ENCODE data around the gene MOB1A.
"Not testable (repeated sequence)": the region's sequence is repeated elsewhere in the genome, so short reads cannot be mapped to it uniquely, and the experiment has no call there.

MOB1A gene

DNA sequence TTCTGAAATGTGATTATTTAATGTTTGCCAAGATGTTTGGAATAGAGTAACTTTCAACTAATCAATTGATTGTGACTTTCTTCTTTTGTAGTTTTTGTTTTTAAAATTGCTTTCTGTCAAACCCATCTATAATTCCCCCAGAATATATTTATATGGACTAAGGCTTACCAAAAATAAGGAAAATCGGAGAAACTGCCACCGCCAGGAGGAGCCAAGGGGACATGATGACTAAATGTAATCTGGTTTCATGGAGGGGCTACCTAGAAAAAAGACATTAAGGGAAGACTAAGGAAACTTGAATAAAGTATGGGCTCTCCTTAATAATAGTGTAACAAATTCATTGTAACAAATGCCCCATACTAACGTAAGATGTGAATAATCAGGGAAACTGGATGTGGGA is 50.5 kb downstream of the MOB1A start:
- Histone ChIP-seq H2AFZ (ENCODE audit: low read depth, low read length) (no peak overlapping the region), H4K20me1 (ENCODE audit: insufficient read depth, low read length) (no peaks in the 10 kb centered on the region), H3K4me3 (ENCODE audit: low read length) (no peak overlapping the region), H3K27me3 (ENCODE audit: low read depth, low read length) (no peaks in the 10 kb centered on the region), H3K9ac (ENCODE audit: low read length) (no peak overlapping the region), H3K4me2 (ENCODE audit: low read length) (no peak overlapping the region), H3K27ac (ENCODE audit: low read length) (no peak overlapping the region), H3K4me1 (ENCODE audit: low read length) (no peaks in the 10 kb centered on the region), H3K9me3 (ENCODE audit: insufficient read depth, low read length) (no peaks in the 10 kb centered on the region), H3K79me2 (ENCODE audit: low read length) (no peaks in the 10 kb centered on the region), H3K36me3 (replicated peaks; ENCODE audit: low read depth, low read length) (no peaks in the 10 kb centered on the region)
- TF ChIP-seq, protein P1, sequence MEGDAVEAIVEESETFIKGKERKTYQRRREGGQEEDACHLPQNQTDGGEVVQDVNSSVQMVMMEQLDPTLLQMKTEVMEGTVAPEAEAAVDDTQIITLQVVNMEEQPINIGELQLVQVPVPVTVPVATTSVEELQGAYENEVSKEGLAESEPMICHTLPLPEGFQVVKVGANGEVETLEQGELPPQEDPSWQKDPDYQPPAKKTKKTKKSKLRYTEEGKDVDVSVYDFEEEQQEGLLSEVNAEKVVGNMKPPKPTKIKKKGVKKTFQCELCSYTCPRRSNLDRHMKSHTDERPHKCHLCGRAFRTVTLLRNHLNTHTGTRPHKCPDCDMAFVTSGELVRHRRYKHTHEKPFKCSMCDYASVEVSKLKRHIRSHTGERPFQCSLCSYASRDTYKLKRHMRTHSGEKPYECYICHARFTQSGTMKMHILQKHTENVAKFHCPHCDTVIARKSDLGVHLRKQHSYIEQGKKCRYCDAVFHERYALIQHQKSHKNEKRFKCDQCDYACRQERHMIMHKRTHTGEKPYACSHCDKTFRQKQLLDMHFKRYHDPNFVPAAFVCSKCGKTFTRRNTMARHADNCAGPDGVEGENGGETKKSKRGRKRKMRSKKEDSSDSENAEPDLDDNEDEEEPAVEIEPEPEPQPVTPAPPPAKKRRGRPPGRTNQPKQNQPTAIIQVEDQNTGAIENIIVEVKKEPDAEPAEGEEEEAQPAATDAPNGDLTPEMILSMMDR (IDR thresholded peaks at IDR 0.05; ENCODE audit: low read depth, low read length) = no peak
- no peak for TF ChIP-seq EZH2phosphoT487 (IDR thresholded peaks at IDR 0.05; ENCODE audit: low read depth)

DNA sequence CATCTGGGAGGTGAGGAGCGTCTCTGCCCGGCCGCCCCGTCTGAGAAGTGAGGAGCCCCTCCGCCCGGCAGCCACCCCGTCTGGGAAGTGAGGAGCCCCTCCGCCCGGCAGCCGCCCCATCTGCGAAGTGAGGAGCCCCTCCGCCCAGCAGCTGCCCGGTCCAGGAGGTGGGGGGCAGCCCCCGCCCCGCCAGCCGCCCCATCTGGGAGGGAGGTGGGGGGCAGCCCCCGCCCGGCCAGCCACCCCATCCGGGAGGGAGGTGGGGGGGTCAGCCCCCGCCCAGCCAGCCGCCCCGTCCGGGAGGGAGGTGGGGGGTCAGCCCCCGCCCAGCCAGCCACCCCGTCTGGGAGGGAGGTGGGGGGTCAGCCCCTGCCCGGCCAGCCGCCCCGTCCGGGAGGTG is 54.7 kb downstream of the MOB1A start:
- peaks cover 11% of the 10 kb centered on the region for H3K4me1 ChIP-seq (ENCODE audit: low read length)
- not testable (repeated sequence) for H3K27me3 ChIP-seq (ENCODE audit: low read depth, low read length); H3K9ac ChIP-seq (ENCODE audit: low read length); H3K4me2 ChIP-seq (ENCODE audit: low read length); H3K4me3 ChIP-seq (ENCODE audit: low read length); H4K20me1 ChIP-seq (ENCODE audit: insufficient read depth, low read length); H3K36me3 ChIP-seq (replicated peaks; ENCODE audit: low read depth, low read length); H2AFZ ChIP-seq (ENCODE audit: low read depth, low read length); H3K9me3 ChIP-seq (ENCODE audit: insufficient read depth, low read length); H3K27ac ChIP-seq (ENCODE audit: low read length); H3K79me2 ChIP-seq (ENCODE audit: low read length)

DNA sequence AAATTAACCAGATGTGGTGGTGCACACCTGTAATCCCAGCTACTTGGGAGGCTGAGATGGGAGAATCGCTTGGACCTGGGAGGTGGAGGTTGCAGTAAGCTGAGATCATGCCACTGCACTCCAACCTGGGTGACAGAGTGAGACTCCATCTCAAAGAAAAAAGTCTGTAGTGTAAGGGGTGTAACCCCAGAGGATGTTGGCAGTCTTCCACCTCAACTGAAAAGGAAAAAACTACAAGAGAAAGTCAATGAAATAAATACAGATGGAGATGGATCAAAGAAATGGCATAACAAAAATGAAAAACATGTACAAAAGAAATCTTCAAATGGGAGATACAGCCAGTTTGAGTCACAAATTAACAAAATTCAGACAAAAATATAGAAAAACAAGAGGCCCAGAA is 56.8 kb downstream of the MOB1A start:
- H4K20me1 ChIP-seq (ENCODE audit: insufficient read depth, low read length); H3K27ac ChIP-seq (ENCODE audit: low read length); H3K36me3 ChIP-seq (replicated peaks; ENCODE audit: low read depth, low read length); H3K9me3 ChIP-seq (ENCODE audit: insufficient read depth, low read length); H3K4me2 ChIP-seq (ENCODE audit: low read length); H3K79me2 ChIP-seq (ENCODE audit: low read length); H2AFZ ChIP-seq (ENCODE audit: low read depth, low read length); H3K4me3 ChIP-seq (ENCODE audit: low read length); H3K27me3 ChIP-seq (ENCODE audit: low read depth, low read length); H3K9ac ChIP-seq (ENCODE audit: low read length): not testable (repeated sequence)
- H3K4me1 ChIP-seq (ENCODE audit: low read length) = peaks cover 11% of the 10 kb centered on the region

DNA sequence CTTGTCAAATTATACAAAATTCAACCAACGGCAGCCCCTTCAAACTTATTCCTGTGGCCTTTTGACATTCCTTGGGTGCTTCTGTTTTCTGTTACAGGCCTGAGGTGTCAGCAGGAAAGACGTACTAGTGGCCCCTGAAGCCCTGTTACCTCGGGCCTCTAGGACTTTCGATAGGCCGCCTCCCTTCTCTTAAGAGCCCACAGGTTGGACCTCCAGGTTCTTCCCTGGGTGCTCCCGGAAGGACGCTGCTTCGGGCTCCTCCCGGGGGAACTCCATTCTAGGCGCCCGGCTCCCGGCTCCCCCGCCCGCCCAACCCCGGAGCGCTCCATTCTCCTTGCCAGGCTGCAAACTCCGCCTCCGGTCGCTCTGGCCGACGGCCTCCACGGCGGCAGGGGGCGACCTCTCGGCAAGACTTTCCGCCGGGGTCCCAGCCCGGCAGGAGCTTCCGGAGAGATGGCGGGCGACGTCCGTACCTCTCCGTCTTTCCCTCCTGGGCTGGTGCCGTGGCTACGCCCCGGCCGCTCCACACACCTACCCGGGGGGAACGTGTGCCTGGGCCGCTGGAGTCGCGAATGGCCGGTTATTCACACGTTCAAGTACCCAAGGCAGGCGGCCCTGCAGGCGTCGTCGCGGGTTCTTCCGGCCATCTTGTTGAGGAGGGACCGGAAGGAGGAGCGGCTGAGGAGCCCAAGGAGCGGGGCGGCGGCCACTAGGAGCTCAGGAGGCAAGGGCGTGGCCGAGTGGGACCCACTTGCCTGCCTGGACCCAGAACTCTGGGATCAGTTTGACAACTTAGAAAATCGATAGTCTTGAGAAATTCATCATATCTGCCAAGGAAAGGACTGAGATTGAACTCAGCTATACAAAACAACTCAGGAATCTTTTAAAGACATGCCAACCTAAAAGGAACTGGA is 58.5 kb downstream of the MOB1A start:
- Histone ChIP-seq H3K4me2 (ENCODE audit: low read length) (peak overlapping the region; percentile 82), H3K9ac (ENCODE audit: low read length) (peak overlapping the region; percentile 87), H3K4me1 (ENCODE audit: low read length) (peaks cover 11% of the 10 kb centered on the region), H4K20me1 (ENCODE audit: insufficient read depth, low read length) (no peaks in the 10 kb centered on the region), H3K9me3 (ENCODE audit: insufficient read depth, low read length) (peaks cover 9% of the 10 kb centered on the region; the same call in 1 of the 2 replicates), H3K27me3 (ENCODE audit: low read depth, low read length) (no peaks in the 10 kb centered on the region), H3K36me3 (replicated peaks; ENCODE audit: low read depth, low read length) (peaks cover 10% of the 10 kb centered on the region), H3K79me2 (ENCODE audit: low read length) (no peaks in the 10 kb centered on the region), H3K4me3 (ENCODE audit: low read length) (peak overlapping the region; percentile 92), H2AFZ (ENCODE audit: low read depth, low read length) (peak overlapping the region; percentile 97), H3K27ac (ENCODE audit: low read length) (peak overlapping the region; percentile 82)
- TF ChIP-seq, protein P1 (IDR thresholded peaks at IDR 0.05; ENCODE audit: low read depth, low read length) = peak; percentile 52
- TF ChIP-seq EZH2phosphoT487 (IDR thresholded peaks at IDR 0.05; ENCODE audit: low read depth) = no peak

DNA sequence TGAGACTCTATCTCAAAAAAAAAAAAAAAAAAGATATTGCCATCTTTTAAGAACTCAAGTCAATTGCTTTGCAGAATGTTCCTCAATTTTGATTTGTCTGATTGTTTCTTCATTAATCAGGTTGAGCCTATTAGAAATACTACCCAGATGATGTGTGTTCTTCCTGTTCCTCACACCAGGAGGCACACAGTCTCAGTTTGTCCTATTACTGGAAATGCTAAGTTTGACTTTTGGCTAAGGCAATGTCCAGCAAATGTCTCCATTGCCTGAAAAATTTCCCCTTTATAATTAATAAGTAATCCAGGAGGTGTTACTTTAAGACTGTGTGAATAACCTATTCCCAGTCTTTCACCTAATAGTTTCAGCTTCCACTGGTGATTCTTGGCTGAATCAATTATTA is 59.3 kb downstream of the MOB1A start:
- Histone ChIP-seq H3K9me3 (ENCODE audit: insufficient read depth, low read length) (peaks cover 9% of the 10 kb centered on the region; the same call in 1 of the 2 replicates), H3K79me2 (ENCODE audit: low read length) (no peaks in the 10 kb centered on the region), H3K27ac (ENCODE audit: low read length) (no peak overlapping the region), H2AFZ (ENCODE audit: low read depth, low read length) (peak overlapping the region; percentile 43; the same call in 1 of the 2 replicates), H3K4me1 (ENCODE audit: low read length) (peaks cover 11% of the 10 kb centered on the region), H3K36me3 (replicated peaks; ENCODE audit: low read depth, low read length) (peaks cover 10% of the 10 kb centered on the region), H3K4me3 (ENCODE audit: low read length) (peak overlapping the region; percentile 92), H4K20me1 (ENCODE audit: insufficient read depth, low read length) (no peaks in the 10 kb centered on the region), H3K27me3 (ENCODE audit: low read depth, low read length) (no peaks in the 10 kb centered on the region), H3K9ac (ENCODE audit: low read length) (peak overlapping the region; percentile 87; the same call in 1 of the 2 replicates), H3K4me2 (ENCODE audit: low read length) (peak overlapping the region; percentile 82)
- TF ChIP-seq, protein P1 (IDR thresholded peaks at IDR 0.05; ENCODE audit: low read depth, low read length) = peak; percentile 33
- TF ChIP-seq EZH2phosphoT487 (IDR thresholded peaks at IDR 0.05; ENCODE audit: low read depth) = no peak

All from OCI-LY3 (cell line).